Ascending aorta (tissue), 2 donors: ENCODE results near the gene MYO9B. TPM values are rescaled to one million over a fixed set of nuclear protein-coding genes. Genes with fewer than 3 reads are reported as not detected.

Experiments used
- DNase-seq, 2 donors: peaks; one replicate each; pipeline ENCODE4 v3.0.0-alpha.2; 2019; ENCODE audit warnings: low spot score in 2 of 2
- H3K27ac ChIP-seq, 2 donors: fragments of 200-600 bp; sonication (generic); one replicate each; pipeline ENCODE4 v1.5.1; 2016 to 2017; ENCODE audit warnings: mild to moderate bottlenecking in 1 of 2
- H3K27me3 ChIP-seq: fragments of 200-600 bp; sonication (generic); one replicate; pipeline ENCODE4 v1.5.1; 2017
- H3K36me3 ChIP-seq, 2 donors: fragments of 200-600 bp; sonication (generic); one replicate each; pipeline ENCODE4 v1.5.1; 2016
- H3K4me1 ChIP-seq, 2 donors: fragments of 200-600 bp; sonication (generic); one replicate each; pipeline ENCODE4 v1.5.1; 2016 to 2017; ENCODE audit warnings: mild to moderate bottlenecking in 1 of 2
- H3K4me3 ChIP-seq, 2 donors: fragments of 200-600 bp; sonication (generic); one replicate each; pipeline ENCODE4 v1.5.1; 2016 to 2017; ENCODE audit warnings: mild to moderate bottlenecking in 1 of 2
- H3K9me3 ChIP-seq, 2 donors: fragments of 200-600 bp; sonication (generic); one replicate each; pipeline ENCODE4 v1.5.1; 2016
- intact Hi-C: fragments of 100-400 bp; cut with DNase I; formaldehyde crosslinking; loops from one replicate; pipeline ENCODE4 v1.15.1; 2023
- total RNA-seq: library from RNA; depleted of rRNA; stranded (reverse); fragments of >200 nt; gene quantifications from one replicate; pipeline ENCODE4 v1.1.0, GENCODE V29; 2016
- TF ChIP-seq, protein P1 (sequence below), 3 experiments: fragments of 200-600 bp in 2 of 3; fragments of 450-650 bp in 1 of 3; sonication (generic) in 2 of 3; IDR thresholded peaks; one replicate each; pipeline ENCODE4 v1.5.1; 2016 to 2019; ENCODE audit warnings: antibody characterized with exemption in 3 of 3, mild to moderate bottlenecking in 1 of 3, moderate library complexity in 1 of 3

MYO9B gene
- total RNA-seq, 1 donor from 2014 or later = 182 TPM

DNA sequence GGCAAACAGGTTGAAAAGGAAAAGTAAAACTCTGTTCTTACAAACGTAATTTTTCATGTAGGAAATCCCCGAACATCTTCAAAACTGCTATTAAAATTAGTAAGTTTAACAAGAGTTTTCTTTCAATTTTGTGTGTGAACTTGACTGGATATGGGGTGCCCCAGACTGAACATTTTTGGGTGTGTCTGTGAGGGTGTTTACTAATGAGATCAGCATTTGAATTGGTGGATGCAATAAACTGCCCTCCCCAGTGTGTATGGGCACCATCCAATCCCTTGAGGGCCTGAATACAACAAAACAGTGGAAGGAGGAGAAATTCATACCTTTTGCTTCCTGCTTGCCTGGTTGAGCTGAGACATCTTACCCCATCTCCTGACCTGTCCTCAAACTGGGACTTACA, 12.1 kb upstream of the MYO9B start:
- Histone ChIP-seq H3K4me1 (no peaks in the 10 kb centered on the region), H3K4me3 (no peak overlapping the region), H3K27me3 (no peaks in the 10 kb centered on the region), H3K9me3 (no peaks in the 10 kb centered on the region), H3K27ac (no peak overlapping the region), H3K36me3 (peaks cover 10 to 22% of the 10 kb centered on the region in 2 donors)
- TF ChIP-seq, protein P1, sequence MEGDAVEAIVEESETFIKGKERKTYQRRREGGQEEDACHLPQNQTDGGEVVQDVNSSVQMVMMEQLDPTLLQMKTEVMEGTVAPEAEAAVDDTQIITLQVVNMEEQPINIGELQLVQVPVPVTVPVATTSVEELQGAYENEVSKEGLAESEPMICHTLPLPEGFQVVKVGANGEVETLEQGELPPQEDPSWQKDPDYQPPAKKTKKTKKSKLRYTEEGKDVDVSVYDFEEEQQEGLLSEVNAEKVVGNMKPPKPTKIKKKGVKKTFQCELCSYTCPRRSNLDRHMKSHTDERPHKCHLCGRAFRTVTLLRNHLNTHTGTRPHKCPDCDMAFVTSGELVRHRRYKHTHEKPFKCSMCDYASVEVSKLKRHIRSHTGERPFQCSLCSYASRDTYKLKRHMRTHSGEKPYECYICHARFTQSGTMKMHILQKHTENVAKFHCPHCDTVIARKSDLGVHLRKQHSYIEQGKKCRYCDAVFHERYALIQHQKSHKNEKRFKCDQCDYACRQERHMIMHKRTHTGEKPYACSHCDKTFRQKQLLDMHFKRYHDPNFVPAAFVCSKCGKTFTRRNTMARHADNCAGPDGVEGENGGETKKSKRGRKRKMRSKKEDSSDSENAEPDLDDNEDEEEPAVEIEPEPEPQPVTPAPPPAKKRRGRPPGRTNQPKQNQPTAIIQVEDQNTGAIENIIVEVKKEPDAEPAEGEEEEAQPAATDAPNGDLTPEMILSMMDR (IDR thresholded peaks at IDR 0.05) = no peak
- intact Hi-C loops = no loop called here
- no peak for DNase-seq

DNA sequence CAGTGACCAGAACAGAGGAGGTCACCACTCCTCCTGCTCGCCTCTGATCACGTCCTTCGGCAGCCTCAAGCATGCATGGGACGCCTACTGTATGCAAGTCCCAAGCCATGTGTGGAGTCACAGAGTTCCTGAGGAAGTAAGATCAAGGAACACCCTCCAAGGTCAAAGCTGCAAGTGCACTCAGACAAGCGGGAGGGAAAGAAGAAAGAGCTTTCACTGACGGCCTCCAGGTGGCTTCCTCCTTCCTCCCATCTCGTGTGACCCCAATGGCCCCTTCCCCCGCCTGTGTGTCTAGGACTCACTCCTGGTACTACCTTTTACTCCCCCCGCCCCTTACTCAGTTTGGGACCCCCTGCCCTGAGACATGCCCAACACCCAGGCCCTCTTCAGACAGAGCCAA, 6.4 kb upstream of the MYO9B start:
- no peak overlapping the region for H3K4me3 ChIP-seq
- DNase-seq = no peak
- H3K27me3 ChIP-seq = no peaks in the 10 kb centered on the region
- TF ChIP-seq, protein P1 (IDR thresholded peaks at IDR 0.05) = no peak
- H3K4me1 ChIP-seq = peaks cover 0 to 3% of the 10 kb centered on the region in 2 donors
- peaks cover 0 to 12% of the 10 kb centered on the region in 2 donors for H3K36me3 ChIP-seq
- intact Hi-C loops = no loop called here
- H3K27ac ChIP-seq = no peak overlapping the region
- H3K9me3 ChIP-seq = no peaks in the 10 kb centered on the region

DNA sequence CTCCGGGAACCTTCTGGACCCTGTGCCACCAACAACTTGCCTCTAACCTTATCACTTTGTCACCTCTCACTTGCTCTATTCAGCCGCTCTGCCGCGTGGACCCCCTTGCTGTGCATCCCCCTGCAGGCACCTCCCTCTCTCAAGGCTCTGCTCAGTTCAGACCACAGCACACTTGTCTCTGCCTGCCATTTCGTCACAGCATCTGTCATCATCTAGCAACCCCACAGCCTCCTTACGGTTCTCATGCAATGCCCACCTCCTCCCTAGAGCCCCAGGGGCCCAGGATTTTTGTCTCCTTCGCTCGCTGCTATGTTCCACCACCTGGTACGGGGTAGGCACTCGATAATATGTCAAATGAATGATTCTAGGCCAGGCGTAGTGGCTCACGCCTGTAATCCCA, 5.2 kb upstream of the MYO9B start:
- Histone ChIP-seq H3K4me1 (peaks cover 0 to 7% of the 10 kb centered on the region in 2 donors), H3K36me3 (peaks cover 0 to 12% of the 10 kb centered on the region in 2 donors), H3K4me3 (no peak overlapping the region), H3K27me3 (no peaks in the 10 kb centered on the region), H3K27ac (no peak overlapping the region), H3K9me3 (no peaks in the 10 kb centered on the region)
- intact Hi-C loops = no loop called here
- TF ChIP-seq, protein P1 (IDR thresholded peaks at IDR 0.05) = no peak
- no peak for DNase-seq

DNA sequence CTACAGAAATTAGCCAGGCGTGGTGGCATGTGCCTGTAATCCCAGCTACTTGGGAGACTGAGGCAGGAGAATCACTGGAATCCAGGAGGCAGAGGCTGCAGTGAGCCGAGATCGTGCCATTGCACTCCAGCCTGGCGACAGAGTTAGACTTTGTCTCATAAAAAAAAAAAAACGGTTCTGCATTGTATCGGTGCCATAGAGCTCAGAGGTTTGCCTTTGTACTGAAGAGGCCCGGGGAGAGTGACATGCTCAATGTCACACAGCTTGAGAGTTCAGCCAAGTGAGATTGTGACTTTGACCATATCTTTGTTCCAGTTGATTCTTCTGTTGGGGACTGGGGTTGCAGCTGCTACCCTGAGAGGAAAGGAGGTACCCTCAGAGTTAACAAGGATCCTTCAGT, 4.7 kb upstream of the MYO9B start:
- Histone ChIP-seq H3K27me3 (no peaks in the 10 kb centered on the region), H3K36me3 (peaks cover 0 to 12% of the 10 kb centered on the region in 2 donors), H3K27ac (no peak overlapping the region), H3K4me3 (no peak overlapping the region), H3K9me3 (no peaks in the 10 kb centered on the region), H3K4me1 (peaks cover 0 to 7% of the 10 kb centered on the region in 2 donors)
- DNase-seq = no peak
- TF ChIP-seq, protein P1 (IDR thresholded peaks at IDR 0.05) = no peak
- intact Hi-C loops = no loop called here

DNA sequence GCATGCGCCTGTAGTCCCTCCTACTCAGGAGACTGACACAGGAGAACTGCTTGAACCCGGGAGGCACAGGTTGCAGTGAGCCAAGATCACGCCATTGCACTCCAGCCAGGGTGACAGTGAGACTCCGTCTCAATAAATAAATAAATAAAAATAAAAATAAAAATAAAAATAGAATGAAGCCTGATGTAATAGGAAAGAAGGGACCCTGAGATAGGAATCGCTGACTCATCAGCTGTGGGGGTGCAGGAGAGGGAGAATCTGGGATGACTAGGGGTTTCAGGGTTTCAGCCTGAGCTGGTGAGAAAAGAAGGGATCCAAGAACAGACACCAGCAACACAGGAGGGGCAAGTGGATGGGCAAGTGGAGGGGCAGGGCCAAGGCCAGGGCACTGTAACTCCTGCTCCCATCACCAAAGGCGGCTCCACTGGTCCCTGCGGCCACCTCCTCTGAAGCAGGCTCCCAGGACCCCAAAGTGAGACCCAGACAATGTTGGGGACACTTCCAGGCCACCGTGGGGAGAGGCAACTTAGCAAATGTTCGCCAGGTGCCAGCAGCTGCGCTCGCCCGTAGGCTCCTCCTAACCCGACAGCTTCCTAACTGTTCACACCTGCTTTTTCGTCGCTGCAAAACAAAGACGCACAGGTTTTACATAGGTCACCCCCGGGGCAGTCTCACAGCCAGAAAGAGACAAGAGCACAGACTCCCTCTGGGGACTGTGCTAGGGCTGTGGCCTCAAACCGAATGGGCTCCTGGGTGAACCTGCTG, 1.5 kb upstream of the MYO9B start:
- peak overlapping the region; percentile 68 to 82 for H3K4me3 ChIP-seq
- no peaks in the 10 kb centered on the region for H3K9me3 ChIP-seq
- TF ChIP-seq, protein P1 (IDR thresholded peaks at IDR 0.05) = no peak
- H3K36me3 ChIP-seq = peaks cover 0 to 10% of the 10 kb centered on the region in 2 donors
- peak overlapping the region; percentile 70 to 82 for H3K27ac ChIP-seq
- intact Hi-C loops = loop anchor here (2.0 kb wide), 1 partner anchor 171 kb away; the partner anchor contains the start of gene NR2F6
- no peaks in the 10 kb centered on the region for H3K27me3 ChIP-seq
- peaks cover 3 to 25% of the 10 kb centered on the region in 2 donors for H3K4me1 ChIP-seq
- no peak for DNase-seq
